ENCODE data around the gene DIPK1C.
A peak's percentile ranks its signal among the peaks of the same experiment; 100 is the strongest.

DIPK1C gene

GRCh38 chr18:74499633-74500032 lies 42.5 kb upstream of the DIPK1C start:
- peak; percentile 55 for DNase-seq (ENCODE audit: low read depth)
- H3K4me3 ChIP-seq (ENCODE audit: low read depth, low read length): peak overlapping the region; percentile 61
- TF ChIP-seq CTCF (IDR thresholded peaks at IDR 0.05; ENCODE audit: low read depth, low read length, missing control alignments): no peak

GRCh38 chr18:74498712-74499627 lies 41.9 kb upstream of the DIPK1C start:
- H3K4me3 ChIP-seq (ENCODE audit: low read depth, low read length): peak overlapping the region; percentile 61
- peak; percentile 61 for DNase-seq (ENCODE audit: low read depth)
- TF ChIP-seq CTCF (IDR thresholded peaks at IDR 0.05; ENCODE audit: low read depth, low read length, missing control alignments): no peak

- peak overlapping the region; percentile 94 for H3K4me3 ChIP-seq (ENCODE audit: low read depth, low read length)
- TF ChIP-seq CTCF (IDR thresholded peaks at IDR 0.05; ENCODE audit: low read depth, low read length, missing control alignments): no peak
- no peak for DNase-seq (ENCODE audit: low read depth)
Measured at GRCh38 chr18:74497778-74498177, 40.7 kb upstream of the DIPK1C start.

- peak overlapping the region; percentile 94 for H3K4me3 ChIP-seq (ENCODE audit: low read depth, low read length)
- no peak for TF ChIP-seq CTCF (IDR thresholded peaks at IDR 0.05; ENCODE audit: low read depth, low read length, missing control alignments)
- DNase-seq (ENCODE audit: low read depth): no peak
Measured at GRCh38 chr18:74497324-74497676, 40.2 kb upstream of the DIPK1C start.

- no peak for DNase-seq (ENCODE audit: low read depth)
- H3K4me3 ChIP-seq (ENCODE audit: low read depth, low read length): peak overlapping the region; percentile 94
- no peak for TF ChIP-seq CTCF (IDR thresholded peaks at IDR 0.05; ENCODE audit: low read depth, low read length, missing control alignments)
Measured at GRCh38 chr18:74496508-74497323, 39.6 kb upstream of the DIPK1C start.

GRCh38 chr18:74495581-74496507 lies 38.7 kb upstream of the DIPK1C start, which contains the start of gene CNDP2:
TSS of gene CNDP2 (plus strand) at chr18:74496363. CDS start at chr18:74499974, 3,611 bp downstream.
- no peak for TF ChIP-seq CTCF (IDR thresholded peaks at IDR 0.05; ENCODE audit: low read depth, low read length, missing control alignments)
- H3K4me3 ChIP-seq (ENCODE audit: low read depth, low read length): peak within 1 kb of the TSS; percentile 94
- DNase-seq (ENCODE audit: low read depth): peak; percentile 93

Measured in GM12864 (cell line).